ENCODE measurements around the gene TNFRSF8.

- TF ChIP-seq CTCF (IDR thresholded peaks at IDR 0.05; ENCODE audit: low read length): no peak
- TF ChIP-seq EZH2 (IDR thresholded peaks at IDR 0.05; ENCODE audit: borderline replicate concordance, low read length): no peak
These were observed 103.9 kb downstream of the TNFRSF8 start, which contains the start of gene TNFRSF1B for GRCh38 chr1:12166834-12167492.
